Stimulated activated CD4-positive, alpha-beta T cell treated with anti-CD3 and anti-CD28 coated beads, Interleukin-2, amount 100 ng/mL, for 4 hours (primary cell): Measurements from ENCODE around the gene UROC1.

Source experiments
- DNase-seq: peaks from one replicate; pipeline ENCODE4 v3.0.0-alpha.2; 2020; ENCODE audit warnings: low read depth

UROC1 gene

DNA sequence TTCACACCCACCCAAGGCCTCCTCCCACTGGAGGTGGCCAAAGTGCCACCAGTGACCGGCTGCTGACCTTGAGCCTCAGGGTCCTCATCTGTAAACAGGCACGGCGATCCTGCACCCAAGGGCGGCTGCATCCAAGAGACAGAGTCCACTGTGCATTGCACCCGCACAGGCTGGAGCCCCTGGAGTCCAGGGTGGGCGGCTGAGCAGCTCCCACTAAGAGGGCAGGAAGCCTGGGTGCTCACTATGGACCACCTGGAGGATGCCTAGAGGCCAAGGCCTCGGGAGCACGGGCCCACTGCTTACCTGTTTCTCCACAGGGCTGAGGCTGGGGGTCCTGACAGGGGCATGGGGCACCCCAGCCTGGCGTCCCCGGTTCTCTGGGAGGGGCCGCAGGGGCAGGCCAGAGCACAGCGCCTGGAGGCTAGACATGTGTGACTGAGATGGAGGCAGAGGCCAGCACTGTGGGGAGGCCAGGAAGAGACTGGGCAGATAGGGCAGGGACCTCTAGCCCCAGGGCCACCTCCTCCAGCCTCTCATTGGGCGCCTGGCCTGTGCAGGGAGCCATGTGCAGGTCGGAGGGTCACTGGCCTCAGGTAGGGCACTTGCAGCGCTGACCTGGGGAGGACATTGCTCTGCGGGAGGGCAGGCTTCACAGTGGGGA lies at the start of gene UROC1:
TSS of gene UROC1 (minus strand) at position 483 of the 661 bp plus-strand sequence. CDS start at position 429, 54 bp downstream.
- no peak for DNase-seq

DNA sequence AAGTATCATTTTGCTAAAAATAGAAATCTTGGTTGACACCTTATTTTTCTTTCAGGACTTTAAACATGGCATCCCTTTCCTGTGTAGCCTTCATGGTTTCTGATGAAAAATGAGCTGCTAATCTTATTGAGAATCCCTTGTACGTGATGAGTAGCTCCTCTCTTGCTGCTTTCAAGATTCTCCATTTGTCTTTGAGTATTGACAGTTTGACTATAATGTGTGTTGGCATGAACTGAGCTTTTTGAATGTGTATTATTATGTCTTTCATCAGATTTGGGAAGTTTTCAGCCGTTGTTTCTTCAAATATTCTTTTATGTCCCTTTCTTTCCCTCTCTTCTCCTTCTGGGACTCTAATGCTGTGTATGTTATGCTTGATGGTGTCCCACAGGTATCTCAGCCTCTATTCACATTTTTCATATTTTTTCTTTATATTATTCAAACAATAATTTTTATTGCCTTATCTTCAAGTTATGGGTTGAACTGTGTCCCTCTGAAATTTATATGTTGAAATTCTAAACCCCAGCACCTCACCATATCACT lies 45.2 kb upstream of the UROC1 start:
- DNase-seq = no peak

DNA sequence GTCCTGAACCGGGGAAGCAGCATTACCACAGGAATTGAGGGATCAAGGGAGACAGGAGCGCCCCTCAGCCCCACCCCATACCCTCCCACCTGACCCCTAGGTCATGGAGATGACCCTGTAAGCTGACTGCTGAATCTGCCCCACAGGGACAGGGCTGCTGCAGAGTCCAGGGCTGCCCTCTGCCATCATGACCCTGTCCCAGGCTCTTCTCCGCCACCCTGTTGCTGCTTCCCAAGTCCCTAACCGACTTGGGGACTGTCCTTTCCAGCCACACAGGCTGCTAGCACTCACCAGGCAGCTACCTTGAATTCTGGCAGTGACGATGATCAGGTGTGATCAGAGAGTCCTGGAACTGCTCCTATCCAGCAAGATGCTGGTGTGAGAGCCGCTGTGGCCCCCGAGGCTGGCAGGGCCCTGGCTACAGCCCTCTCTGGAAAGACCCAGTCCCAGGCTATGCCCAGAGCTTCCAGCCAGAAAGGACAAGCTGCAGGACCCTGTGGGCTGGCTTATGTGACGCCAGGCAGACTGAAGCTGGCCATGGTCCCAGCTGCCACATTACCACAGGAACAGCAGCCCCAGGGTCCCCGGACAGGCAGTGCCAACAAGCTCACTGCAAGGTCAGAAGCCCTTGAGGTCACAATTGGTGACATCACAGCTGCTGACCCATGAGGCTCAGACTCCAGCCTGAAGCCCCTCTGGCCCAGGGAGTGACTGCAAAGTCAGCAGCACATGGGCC lies 40.9 kb upstream of the UROC1 start, which contains the start of gene C3orf22:
TSS of gene C3orf22 (minus strand) at position 597 of the 736 bp plus-strand sequence. CDS start 5,542 bp downstream, outside the sequence.
- DNase-seq = no peak

DNA sequence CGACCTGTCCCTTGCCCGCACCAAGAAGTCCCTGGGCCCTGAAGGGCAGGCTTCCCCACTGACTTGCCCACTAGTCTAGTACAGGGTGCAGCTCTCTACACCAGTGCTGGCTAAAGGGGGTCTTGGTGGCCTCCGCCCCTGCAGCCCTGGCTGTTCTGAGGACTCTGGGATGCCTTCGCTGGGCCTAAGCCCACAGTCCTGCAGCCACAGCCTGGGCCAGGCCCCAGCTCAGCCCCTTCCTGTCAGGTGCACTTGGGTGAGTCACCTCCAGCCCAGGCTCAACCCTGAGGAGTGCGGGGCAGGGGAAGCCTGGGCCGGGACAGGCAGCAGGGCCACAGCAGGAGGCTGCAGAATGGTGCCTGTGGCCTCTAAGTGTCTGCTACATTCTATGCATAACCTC lies 40.2 kb upstream of the UROC1 start:
- DNase-seq = no peak

DNA sequence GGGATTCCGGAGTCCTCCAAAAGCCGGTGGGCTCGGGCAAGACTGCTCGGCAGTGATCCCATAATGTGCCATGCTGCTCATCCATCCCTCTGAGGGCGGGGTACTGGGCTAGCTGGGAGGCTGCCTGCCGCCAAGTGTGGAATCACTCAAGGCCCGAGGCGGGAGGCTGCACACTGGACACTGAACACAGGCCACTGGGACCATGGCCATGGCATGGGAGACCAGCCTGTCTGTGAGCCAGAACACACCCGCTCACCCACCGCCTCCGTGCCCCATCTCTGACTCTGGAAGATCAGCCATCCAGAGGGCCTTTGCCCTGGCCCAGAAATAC lies 39.8 kb upstream of the UROC1 start:
- DNase-seq = no peak

DNA sequence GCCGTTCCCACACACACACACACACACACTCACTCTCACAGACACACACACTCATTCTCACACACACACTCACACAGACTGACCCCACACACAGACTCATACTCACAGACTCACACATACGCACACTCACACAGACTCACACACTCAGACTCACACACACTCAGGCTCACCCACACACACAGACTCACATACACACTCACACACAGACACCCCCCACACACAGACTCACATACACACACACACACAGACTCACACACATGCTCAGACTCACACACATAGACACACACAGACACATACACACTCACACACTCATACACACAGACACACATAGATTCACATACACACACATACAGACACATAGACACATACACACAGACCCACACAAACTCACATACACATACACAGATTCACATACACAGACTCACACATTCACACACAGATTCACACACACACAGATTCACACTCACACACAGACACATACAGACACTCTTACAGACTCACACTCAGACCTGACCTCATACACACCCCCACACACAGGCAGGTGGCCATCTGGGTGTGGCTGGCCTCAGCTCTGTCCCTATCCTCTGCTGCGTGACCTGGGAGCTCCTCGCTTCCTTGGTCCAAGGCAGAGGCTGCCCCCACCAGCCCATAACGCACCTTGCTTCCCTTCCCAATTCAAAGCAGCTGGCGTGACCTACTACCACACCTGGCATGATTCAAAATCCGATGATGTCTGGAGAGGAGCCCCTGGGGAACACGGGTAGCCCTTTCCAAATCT lies 39.3 kb upstream of the UROC1 start:
- no peak for DNase-seq

DNA sequence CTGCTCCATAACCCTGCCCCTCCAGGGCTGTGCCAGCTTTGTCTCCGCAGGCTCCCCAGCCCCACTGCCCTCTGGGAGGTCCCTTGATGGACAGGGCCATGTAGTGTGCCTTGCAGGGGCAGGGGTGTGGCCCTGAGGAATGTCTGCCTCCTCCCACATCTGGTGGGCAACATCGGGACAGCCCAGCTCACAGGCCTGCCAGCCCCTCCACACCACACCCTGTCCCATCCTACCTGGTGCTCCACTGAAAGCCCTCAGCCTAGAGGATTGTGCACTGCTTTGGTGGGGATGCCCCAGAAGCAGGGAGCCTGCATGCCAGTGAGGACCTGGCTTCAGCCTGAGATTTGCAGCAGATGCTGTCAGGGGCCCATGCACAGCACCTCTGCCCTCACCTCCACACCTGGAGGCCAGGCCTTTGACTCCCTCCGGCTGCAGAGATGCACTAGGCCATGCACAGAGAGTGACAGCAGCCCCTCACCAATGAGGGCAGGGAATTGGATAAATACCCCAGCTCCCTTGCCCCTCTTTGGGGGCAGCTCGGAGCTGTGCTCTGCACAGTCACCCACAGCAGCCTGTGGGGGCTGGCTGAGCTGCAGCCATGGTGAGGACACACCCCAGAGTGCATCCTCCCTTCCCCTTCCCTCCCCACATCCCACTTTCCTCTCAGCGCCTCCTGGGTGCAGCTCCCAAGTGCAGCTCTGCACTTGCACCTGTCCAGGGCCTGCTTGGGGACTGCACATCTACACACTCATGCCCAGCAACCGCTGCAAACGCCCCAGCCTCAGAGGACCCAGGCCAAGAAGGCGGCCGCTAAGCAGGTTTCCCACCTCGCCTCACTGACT lies 38.4 kb upstream of the UROC1 start:
- no peak for DNase-seq

DNA sequence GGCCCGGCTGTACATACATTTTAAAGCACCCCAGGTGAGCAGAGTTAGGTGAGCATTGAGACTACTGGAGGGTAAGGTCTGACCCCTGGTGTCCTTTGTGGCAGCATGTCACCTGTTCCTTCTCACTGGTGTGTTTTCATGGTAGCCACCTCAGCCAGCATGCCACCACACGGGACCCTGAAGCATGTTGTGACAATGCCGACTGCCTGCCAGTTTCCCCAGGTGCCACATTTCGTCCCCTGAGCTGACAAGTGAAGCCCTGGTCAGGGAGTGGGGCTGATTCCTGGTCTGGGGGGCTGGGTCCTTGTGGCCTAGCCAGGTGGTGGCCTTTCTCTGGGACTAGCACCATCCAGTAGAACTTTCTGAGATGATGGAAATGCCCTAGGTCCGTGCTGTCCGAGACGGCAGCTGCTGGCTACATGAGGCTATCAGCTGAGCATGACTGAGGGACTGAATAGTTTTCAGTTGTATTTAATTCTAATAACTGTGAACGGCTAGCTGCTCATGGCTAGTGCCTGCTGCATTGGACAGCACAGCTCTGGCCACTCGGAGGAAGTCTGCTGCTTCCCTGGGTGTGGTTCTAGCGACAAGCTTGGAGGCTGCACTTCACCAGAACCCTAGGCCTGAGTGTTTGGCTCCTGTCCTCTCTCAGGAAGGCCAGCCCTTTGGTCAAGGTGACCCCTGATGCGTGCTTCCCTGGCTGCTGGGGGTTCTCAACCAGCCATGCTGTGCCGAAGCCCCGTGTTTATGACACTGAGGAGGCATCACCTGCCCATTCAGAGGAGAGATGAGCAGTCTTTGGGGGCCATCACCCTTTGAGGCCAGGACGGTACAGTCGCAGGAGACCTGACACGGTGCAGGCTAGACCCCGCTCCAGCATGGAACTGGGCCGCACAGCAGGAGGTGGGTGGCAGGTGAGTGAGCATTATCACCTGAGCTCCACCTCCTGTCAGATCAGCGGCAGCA lies 37.3 kb upstream of the UROC1 start:
- no peak for DNase-seq

DNA sequence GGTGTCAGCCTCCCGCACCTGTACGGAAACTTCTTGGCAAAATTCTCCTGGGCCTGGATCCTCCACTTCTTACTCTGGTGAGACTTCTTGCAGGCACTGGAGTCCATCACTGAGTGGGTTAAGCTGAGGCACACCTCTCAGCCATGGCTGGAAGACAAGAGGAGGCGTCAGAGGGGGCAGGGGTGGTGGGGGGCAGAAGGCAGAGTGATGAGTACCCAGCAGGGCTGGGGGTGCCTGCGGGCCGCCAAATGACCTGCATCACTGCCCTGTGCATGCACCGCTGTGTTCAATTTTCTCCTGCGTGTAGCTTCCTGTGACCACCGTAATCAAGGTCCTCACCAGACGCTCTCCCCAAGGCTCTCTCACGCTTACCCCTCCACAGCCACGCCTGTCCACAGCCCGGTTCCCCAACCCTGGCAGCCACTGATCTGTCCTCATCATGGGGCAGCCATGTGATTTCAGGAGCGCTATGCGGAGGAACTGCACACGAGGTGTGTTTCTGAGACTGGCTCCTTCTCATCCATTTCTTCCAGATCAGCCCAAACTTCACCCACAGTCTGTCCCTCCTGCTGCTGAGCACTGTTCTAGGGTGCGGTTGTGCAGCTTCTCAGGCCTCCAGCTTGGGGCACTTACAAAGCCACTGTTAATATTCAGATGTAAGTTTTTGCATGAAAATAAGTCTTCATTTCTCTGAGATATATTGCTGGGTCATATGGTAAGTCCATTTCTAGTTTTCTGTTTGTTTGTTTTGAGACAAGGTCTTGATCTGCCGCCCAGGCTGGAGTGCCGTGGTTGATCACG lies 35.9 kb upstream of the UROC1 start:
- DNase-seq = no peak

DNA sequence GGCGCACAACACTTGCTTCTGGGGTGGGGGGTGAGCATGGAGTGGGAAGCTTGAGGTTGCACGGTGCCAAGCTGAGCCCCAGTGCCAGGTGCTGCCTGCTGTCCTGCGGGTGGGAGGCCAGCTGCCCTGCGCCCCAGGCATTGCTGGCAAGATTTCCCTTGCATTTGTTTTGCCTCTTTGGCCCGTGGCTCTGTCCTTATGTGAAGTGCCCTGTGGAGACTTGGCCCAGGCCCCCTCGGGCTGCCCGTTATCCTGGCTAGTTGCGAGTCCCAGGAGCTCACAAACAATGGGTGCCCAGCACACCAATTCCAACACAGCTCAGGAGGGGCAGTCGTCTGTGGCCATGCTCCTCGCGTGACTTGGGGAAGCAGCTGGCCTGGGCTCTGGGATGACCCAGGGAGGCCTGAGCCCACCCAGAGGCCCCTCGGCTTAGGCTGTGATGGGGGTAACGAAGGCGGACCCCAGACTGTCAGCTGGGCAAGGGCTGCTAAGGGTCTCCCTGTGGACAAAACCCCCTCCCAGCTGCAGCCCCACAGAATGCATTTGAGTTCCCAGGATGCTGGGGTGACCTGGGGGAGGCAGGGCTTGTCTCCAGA lies 35.2 kb upstream of the UROC1 start:
- DNase-seq = no peak

DNA sequence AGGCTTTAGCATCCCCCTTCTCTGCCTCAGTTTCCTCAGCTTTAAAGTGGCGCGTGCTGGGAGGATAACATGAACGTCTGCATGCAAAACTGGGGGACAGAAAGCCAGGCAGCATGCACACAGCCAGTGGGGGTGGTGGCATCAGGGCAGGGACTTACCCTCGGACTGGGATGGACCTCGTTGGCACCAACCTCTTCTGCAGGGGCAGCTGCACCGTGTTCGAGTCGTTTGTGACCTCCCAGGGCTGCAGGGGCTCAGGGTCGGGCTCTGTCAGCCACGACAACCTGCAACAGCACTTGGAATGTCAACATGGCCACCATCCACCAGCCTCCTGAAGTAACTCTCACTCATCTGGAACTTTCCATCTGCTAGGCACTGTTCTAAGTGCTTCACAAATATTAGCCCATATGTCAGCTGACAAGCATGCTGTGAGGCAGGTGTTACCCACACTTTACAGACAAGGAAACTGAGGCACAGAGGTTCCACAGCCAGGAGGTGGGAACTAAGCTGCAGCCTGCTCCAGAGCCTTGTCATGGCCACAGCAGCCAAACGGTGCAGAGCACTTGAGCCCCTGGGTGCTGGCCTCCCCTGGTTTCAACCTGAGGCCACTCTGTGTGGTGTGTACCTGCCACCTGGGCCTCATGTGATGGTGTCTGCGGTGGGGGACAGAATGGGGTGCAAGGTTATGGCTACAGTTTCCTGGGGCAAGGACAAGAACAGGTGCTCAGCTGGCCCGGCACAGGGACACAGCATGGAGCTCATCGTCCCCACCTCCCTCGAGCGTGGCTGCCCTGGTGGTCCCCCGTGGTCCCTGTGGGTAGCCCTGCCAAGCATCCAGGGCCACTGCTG lies 34.5 kb upstream of the UROC1 start:
- DNase-seq = no peak

DNA sequence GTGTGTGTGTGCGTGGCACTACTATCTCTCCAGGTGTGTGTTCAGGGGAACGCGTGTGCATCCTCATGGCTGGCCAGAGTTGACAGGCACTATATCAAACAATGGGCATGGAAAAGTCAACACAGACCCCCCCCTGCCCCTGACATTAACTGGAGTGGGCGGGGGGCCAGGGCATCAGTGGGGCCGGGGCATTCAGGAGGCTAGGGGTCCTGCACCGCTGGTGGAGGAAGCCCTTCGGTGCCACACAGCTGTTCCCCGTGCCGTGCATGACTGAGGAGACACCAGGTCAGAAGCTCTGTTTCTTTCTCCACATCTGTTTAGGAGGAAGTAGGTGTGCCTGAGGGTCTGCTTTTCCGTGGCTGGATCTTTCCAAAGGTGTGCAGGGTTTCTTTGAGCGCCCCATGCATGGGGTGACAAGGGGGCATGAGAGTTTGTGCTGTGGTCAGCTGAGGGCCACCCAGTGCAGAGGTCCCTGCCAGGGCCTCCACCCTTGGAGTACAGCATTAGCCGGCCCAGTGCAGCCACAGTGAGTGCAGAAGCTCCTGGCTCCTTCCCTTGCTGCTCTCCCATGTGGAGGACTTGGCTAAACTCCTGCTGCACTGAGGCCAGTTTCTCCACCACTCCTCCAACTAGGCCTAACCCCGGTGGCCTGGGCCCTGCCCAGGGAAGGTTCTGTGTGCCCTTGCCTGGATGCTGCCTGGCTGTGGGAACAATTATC lies 33.7 kb upstream of the UROC1 start:
- no peak for DNase-seq

DNA sequence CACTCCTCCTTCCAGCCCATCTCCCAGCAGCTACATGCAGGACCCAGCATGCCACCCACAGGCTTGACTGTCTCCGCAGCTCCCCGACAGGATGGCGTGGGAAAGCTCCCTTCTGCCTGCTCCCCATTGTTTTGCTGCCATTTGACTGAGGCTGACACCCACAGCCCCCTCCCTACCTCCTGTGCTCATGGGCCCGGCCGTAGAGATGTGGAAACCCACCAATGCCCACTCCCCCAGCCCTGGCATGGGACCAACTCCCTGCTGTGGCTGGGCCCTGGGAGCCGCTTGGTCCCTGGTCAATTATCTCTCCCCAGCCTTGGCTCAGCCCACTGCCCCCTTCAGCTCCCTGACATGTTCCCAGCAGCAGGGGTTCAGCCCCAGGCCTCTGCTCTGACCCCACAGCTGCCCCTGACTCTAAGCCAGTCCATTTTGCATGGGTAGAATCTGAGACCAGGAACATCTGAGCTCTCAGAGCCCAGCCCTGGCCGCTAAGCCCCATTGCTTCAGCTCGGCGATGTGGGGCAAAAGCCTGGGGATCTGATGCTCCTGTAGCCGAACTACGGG lies 33.0 kb upstream of the UROC1 start:
- DNase-seq = no peak

DNA sequence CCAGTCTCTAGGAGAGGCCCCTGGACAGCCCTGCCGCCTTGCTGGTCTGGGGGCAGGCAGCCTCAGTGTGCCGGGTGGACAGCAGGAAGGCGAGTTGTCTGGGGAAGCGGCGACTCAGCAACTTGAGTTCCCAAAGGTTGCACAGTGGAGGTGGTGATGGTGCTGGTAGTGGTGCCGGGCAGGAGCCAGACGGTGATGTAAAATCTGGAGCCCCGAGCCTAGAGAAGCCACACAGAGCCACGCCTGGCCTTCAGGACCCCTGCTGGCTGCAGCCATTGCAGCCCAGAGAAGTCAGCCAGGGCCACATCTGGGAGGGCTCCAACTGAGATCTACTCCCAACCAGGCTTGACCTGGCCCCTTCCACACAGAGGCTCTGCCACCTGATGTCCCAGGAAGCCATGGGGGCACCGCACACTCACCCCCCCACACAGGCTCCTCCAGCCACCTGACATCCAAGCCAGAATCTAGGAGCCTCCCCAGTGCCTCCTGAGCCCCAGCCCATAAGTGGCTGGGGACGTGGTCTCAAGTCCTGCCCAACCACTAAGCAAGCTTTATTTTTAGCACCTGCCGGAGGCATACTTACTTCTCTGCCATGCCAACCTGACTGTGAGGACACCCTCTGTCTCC lies 32.4 kb upstream of the UROC1 start:
- no peak for DNase-seq

DNA sequence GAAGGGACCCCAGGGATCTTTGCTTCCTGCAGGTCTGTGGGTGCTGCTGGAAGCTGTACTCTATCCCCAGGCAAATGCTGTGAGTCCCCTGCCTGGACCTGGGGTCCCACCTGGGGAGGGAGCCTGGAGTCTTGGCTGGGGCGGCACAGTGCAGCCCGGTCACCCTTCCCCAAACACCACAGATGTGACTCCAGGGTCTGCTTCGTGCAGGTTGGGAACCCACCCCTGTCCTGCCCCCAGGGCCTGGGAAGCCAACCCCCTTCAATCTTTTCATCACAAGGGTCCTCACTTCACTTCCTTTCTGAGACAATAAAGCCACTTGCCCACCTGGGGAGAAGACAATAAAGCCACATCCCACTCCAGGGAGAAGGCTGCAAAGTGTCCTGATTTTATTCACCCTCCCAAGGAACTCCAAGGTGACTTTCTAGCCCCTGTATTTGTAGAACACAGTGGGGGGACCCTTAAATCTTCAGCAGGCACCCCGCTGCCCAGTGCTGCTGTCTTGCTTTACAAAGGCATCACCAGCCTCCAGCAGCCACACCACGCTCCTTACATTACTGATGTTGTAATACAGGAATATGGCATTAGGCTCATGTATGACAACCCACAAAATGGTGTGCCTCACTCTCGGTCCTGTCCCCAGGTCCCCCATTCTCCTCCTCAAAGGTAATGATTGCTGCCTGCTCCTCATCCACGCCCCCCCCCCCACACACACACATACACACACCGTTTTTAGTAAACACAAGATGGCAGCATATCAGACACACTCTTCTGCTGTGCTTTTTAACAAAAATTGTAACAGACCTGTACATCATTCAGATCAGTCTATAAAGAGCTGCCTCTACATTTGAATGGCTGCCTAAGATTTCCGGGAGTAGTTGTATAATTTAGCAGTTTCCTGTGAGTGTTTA lies 31.2 kb upstream of the UROC1 start:
- DNase-seq = no peak

DNA sequence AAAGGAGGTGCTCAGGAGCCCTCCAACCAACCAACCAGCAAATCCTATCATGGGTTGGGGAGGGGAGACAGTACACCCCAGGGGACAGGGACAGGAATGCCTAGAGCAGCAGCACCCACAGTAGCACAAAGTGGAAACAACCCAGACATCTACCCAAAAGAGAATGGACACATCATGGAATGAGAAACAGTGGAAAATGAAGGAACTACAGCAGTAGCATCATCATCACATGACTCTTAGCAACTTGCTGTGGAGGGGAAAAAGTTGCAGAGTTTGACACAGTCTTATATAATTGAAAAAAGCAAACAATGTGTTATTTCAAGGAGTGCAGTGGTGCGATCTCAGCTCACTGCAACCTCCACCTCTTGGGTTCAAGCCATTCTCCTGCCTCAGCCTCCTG lies 30.1 kb upstream of the UROC1 start:
- DNase-seq = no peak
